Measurements from ENCODE around the gene SYNPR. TPM values are rescaled to one million over a fixed set of nuclear protein-coding genes. Genes with fewer than 3 reads are reported as not detected.

SYNPR gene
- total RNA-seq, 1 donor from 2014 or later, result not detected

DNA sequence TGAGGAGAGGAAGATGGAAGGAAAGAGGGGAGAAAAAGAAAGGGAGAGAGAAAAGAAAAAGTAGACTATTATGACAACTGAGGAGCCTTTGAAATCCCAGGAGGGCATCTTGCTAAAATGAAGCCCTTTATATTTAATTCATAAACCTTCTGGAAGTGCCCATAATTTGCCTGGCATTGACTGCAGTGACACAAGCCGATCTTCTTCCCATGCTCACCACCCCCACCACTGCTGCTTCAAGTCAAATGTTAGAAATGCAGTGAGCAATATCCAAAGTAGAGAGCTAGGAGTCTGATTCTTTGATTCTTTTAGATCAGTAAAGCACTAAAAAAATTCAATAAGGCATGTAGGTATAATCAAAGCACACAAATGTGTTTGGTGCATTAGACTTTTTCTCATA, 235.7 kb downstream of the SYNPR start:
- Mint-ChIP-seq H3K4me1 (ENCODE audit: unreplicated experiment) (no peaks in the 10 kb centered on the region), H3K9me3 (ENCODE audit: unreplicated experiment) (no peaks in the 10 kb centered on the region), H3K27ac (ENCODE audit: unreplicated experiment) (no peak overlapping the region), H3K27me3 (ENCODE audit: unreplicated experiment) (no peaks in the 10 kb centered on the region), H3K4me3 (ENCODE audit: unreplicated experiment) (no peak overlapping the region), H3K36me3 (ENCODE audit: low read depth, unreplicated experiment) (no peaks in the 10 kb centered on the region)
- no peak for DNase-seq (ENCODE audit: low spot score)
- TF ChIP-seq, protein P1, sequence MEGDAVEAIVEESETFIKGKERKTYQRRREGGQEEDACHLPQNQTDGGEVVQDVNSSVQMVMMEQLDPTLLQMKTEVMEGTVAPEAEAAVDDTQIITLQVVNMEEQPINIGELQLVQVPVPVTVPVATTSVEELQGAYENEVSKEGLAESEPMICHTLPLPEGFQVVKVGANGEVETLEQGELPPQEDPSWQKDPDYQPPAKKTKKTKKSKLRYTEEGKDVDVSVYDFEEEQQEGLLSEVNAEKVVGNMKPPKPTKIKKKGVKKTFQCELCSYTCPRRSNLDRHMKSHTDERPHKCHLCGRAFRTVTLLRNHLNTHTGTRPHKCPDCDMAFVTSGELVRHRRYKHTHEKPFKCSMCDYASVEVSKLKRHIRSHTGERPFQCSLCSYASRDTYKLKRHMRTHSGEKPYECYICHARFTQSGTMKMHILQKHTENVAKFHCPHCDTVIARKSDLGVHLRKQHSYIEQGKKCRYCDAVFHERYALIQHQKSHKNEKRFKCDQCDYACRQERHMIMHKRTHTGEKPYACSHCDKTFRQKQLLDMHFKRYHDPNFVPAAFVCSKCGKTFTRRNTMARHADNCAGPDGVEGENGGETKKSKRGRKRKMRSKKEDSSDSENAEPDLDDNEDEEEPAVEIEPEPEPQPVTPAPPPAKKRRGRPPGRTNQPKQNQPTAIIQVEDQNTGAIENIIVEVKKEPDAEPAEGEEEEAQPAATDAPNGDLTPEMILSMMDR (IDR thresholded peaks at IDR 0.05; ENCODE audit: unreplicated experiment), result no peak

DNA sequence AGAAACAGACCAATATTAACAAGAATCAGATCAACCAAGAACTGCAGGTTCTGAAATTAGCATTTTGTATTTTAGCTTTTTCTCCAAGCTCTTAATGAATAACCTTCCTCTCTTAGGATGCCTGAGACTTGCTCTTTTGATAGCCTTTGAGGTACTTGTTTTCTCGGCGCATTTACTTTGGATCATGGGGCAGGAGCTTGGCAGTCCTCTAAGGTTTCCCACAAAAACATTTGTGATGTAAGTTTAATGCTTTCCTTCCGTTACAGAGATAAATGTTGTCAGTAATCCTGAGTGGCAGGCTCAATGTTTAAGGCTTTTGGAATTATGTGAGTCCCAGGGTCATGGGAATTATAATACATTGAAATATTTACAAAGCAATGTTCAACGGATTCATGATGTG, 236.6 kb downstream of the SYNPR start:
- Mint-ChIP-seq H3K4me1 (ENCODE audit: unreplicated experiment) (no peaks in the 10 kb centered on the region), H3K27me3 (ENCODE audit: unreplicated experiment) (no peaks in the 10 kb centered on the region), H3K27ac (ENCODE audit: unreplicated experiment) (no peak overlapping the region), H3K36me3 (ENCODE audit: low read depth, unreplicated experiment) (no peaks in the 10 kb centered on the region), H3K9me3 (ENCODE audit: unreplicated experiment) (no peaks in the 10 kb centered on the region), H3K4me3 (ENCODE audit: unreplicated experiment) (no peak overlapping the region)
- DNase-seq (ENCODE audit: low spot score), result no peak
- TF ChIP-seq, protein P1 (IDR thresholded peaks at IDR 0.05; ENCODE audit: unreplicated experiment), result no peak

DNA sequence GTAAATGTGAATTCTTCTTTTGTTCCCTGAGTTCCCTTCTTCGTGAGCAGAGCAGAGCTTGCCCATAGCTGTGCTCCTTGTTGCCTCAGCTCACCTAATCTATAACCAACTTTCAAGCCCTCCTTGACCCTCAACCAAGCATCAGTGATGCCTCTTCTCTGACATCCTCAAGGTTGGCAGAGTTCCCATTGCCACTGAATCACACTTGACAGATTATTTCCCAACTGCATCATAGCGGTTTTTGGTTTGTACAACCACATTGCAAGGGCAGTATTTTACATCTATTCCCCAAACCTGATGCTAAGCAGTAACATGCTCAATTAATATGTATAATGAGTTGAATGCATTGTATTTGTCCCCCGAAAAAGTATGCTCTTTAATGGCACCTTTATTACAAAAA, 241.3 kb downstream of the SYNPR start:
- no peak overlapping the region for H3K4me3 Mint-ChIP-seq (ENCODE audit: unreplicated experiment)
- H3K4me1 Mint-ChIP-seq (ENCODE audit: unreplicated experiment), result no peaks in the 10 kb centered on the region
- no peaks in the 10 kb centered on the region for H3K36me3 Mint-ChIP-seq (ENCODE audit: low read depth, unreplicated experiment)
- no peaks in the 10 kb centered on the region for H3K9me3 Mint-ChIP-seq (ENCODE audit: unreplicated experiment)
- H3K27ac Mint-ChIP-seq (ENCODE audit: unreplicated experiment), result no peak overlapping the region
- no peaks in the 10 kb centered on the region for H3K27me3 Mint-ChIP-seq (ENCODE audit: unreplicated experiment)
- TF ChIP-seq, protein P1 (IDR thresholded peaks at IDR 0.05; ENCODE audit: unreplicated experiment), result no peak
- no peak for DNase-seq (ENCODE audit: low spot score)

DNA sequence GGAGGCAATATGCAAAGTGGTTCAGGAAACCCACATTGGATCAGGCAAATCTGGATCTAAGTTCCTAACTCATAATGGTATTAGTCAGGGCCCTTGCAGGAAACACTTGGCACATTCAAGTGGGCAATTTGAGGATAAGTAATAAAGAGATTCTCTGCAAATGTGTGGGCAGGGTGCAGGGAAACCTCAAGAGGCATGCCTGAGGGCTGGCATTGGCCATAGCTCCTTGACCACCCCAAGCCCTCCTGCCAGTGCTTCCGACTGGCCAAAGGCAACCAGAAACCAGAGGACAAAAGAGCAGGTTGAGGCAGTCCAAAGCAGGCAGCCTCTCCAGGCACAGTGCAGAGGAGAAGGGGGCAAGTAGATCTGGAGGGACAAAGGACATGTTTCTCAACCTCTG, 243.5 kb downstream of the SYNPR start:
- peaks cover 2% of the 10 kb centered on the region for H3K4me1 Mint-ChIP-seq (ENCODE audit: unreplicated experiment)
- no peak for DNase-seq (ENCODE audit: low spot score)
- H3K4me3 Mint-ChIP-seq (ENCODE audit: unreplicated experiment), result no peak overlapping the region
- H3K27me3 Mint-ChIP-seq (ENCODE audit: unreplicated experiment), result peaks cover 2% of the 10 kb centered on the region
- no peaks in the 10 kb centered on the region for H3K9me3 Mint-ChIP-seq (ENCODE audit: unreplicated experiment)
- no peaks in the 10 kb centered on the region for H3K36me3 Mint-ChIP-seq (ENCODE audit: low read depth, unreplicated experiment)
- TF ChIP-seq, protein P1 (IDR thresholded peaks at IDR 0.05; ENCODE audit: unreplicated experiment), result no peak
- H3K27ac Mint-ChIP-seq (ENCODE audit: unreplicated experiment), result no peak overlapping the region

DNA sequence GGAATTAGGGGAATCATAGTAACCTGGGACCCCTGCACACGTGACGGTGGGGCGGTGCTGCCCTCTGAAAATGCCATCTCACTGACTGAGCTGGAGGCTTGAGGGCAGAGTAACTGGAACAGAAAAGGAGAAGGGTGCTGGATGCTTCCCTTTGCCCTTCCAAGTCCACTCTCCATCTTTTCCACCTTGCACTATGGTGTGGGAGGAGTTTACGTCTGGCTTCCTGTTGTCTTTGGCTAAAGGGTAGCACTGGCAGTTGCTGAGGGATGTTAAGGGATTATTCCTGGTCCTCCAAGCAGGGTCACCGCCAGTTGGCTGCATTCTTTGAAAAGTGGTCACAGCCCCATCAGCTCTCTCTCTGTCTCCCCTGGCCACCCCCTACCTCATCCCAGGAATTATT, 245.0 kb downstream of the SYNPR start:
- Mint-ChIP-seq H3K27me3 (ENCODE audit: unreplicated experiment) (peaks cover 2% of the 10 kb centered on the region), H3K27ac (ENCODE audit: unreplicated experiment) (no peak overlapping the region), H3K4me3 (ENCODE audit: unreplicated experiment) (no peak overlapping the region), H3K4me1 (ENCODE audit: unreplicated experiment) (peaks cover 5% of the 10 kb centered on the region), H3K36me3 (ENCODE audit: low read depth, unreplicated experiment) (no peaks in the 10 kb centered on the region), H3K9me3 (ENCODE audit: unreplicated experiment) (no peaks in the 10 kb centered on the region)
- DNase-seq (ENCODE audit: low spot score), result no peak
- TF ChIP-seq, protein P1 (IDR thresholded peaks at IDR 0.05; ENCODE audit: unreplicated experiment), result no peak

All from endothelial cell (in vitro differentiated cells).